H1 (cell line): Measurements from ENCODE around the gene RAP1GAP. TPM values are rescaled to one million over a fixed set of nuclear protein-coding genes. Genes with fewer than 3 reads are reported as not detected.

Source experiments
- CBX5 ChIP-seq: fragments of 300-800, 300-1000 bp; sonication (generic); IDR thresholded peaks from 2 replicates; pipeline ENCODE4 v1.7.1; 2016; ENCODE audit warnings: antibody characterized with exemption, low read length, low read depth
- JUN ChIP-seq: IDR thresholded peaks from 2 replicates; pipeline ENCODE4 v1.6.1; 2011; ENCODE audit warnings: low read depth, mild to moderate bottlenecking, improper control_type of control experiment, low read length
- NRF1 ChIP-seq: IDR thresholded peaks from 2 replicates; pipeline ENCODE4 v1.6.1; 2011; ENCODE audit warnings: mild to moderate bottlenecking, low read depth, low read length, improper control_type of control experiment
- RXRA ChIP-seq: IDR thresholded peaks from 2 replicates; pipeline ENCODE4 v1.6.1; 2011; ENCODE audit warnings: low read depth, mild to moderate bottlenecking, low read length, moderate library complexity; ENCODE audit not compliant: insufficient read depth
- SRF ChIP-seq: IDR thresholded peaks from 2 replicates; pipeline ENCODE4 v1.6.1; 2011; ENCODE audit warnings: mild to moderate bottlenecking, low read depth, low read length, moderate library complexity
- TAF1 ChIP-seq: IDR thresholded peaks from 2 replicates; pipeline ENCODE4 v1.6.1; 2011; ENCODE audit warnings: mild to moderate bottlenecking, low read depth, low read length
- TEAD4 ChIP-seq: IDR thresholded peaks from 2 replicates; pipeline ENCODE4 v1.6.1; 2012; ENCODE audit warnings: low read depth, low read length, inconsistent platforms, mixed read lengths
- polyA plus RNA-seq, 7 experiments: library from polyadenylated mRNA; depleted of rRNA in 3 of 7; stranded (reverse) in 5 of 7; unstranded in 2 of 7; fragments of >200 nt in 5 of 7; fragments of 200-250 nt in 2 of 7; gene quantifications; 1 replicate in 5 of 7; 2 replicates in 1 of 7; 4 replicates in 1 of 7; pipeline versions ENCODE4 v1.2.1 to v1.2.3, GENCODE V29; 2011 to 2013; ENCODE audit warnings: missing spikeins in 2 of 7, mixed read lengths in 2 of 7
- total RNA-seq: library from RNA; stranded (reverse); fragmentation: NEBNext Ultra II Directional; extraction: Animal tissue kit (Norgen Biotek cat#: 25700); gene quantifications from 2 replicates; pipeline ENCODE4 v1.2.1, GENCODE V29; 2021
- TF ChIP-seq, protein P1 (sequence below), 3 experiments: IDR thresholded peaks; 1 replicate in 2 of 3; 2 replicates in 1 of 3; pipeline versions ENCODE4 v1.5.1 to v1.6.1; 2011; ENCODE audit warnings: low read length in 3 of 3, mild to moderate bottlenecking in 3 of 3, inconsistent platforms in 2 of 3, low read depth in 1 of 3, moderate library complexity in 1 of 3; ENCODE audit not compliant: insufficient read depth in 1 of 3; ENCODE audit errors: control extremely low read depth in 1 of 3
- TF ChIP-seq, protein P2 (sequence below): IDR thresholded peaks from 2 replicates; pipeline ENCODE4 v1.6.1; 2011; ENCODE audit warnings: low read length, improper control_type of control experiment

The RAP1GAP gene
- total and polyA plus RNA-seq, 2 of the 8 experiments (the other 6 are each of a cell fraction or from before 2014, with no cell fraction given), result 8.4 TPM

DNA sequence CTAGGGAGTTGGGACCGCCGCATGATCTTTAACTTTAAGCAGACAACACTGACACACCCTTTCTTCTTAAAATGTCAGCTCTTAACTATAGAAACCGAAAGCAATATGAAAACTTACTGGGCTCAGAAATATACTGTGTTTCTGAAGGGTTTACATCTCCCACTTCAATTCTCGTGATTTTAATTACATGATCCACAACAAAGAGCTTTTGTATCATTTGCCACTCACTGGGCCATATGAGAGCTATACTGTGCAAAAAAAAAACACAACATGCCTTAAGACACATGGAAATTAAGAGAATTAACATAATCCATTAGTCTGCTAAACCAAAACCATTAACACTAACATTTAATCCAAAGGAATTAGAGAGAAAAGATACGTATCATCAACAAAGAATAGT, 35.0 kb upstream of the RAP1GAP start (continued):
- TF ChIP-seq SRF (no peak), NRF1 (no peak), CBX5 (no peak), TAF1 (no peak), JUN (no peak), TEAD4 (no peak), RXRA (no peak)
- TF ChIP-seq, protein P1, sequence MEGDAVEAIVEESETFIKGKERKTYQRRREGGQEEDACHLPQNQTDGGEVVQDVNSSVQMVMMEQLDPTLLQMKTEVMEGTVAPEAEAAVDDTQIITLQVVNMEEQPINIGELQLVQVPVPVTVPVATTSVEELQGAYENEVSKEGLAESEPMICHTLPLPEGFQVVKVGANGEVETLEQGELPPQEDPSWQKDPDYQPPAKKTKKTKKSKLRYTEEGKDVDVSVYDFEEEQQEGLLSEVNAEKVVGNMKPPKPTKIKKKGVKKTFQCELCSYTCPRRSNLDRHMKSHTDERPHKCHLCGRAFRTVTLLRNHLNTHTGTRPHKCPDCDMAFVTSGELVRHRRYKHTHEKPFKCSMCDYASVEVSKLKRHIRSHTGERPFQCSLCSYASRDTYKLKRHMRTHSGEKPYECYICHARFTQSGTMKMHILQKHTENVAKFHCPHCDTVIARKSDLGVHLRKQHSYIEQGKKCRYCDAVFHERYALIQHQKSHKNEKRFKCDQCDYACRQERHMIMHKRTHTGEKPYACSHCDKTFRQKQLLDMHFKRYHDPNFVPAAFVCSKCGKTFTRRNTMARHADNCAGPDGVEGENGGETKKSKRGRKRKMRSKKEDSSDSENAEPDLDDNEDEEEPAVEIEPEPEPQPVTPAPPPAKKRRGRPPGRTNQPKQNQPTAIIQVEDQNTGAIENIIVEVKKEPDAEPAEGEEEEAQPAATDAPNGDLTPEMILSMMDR (IDR thresholded peaks at IDR 0.05; ENCODE audit: control extremely low read depth in 1 of 3, insufficient read depth in 1 of 3, low read depth in 1 of 3, low read length in 3 of 3), result no peak
- TF ChIP-seq, protein P2, sequence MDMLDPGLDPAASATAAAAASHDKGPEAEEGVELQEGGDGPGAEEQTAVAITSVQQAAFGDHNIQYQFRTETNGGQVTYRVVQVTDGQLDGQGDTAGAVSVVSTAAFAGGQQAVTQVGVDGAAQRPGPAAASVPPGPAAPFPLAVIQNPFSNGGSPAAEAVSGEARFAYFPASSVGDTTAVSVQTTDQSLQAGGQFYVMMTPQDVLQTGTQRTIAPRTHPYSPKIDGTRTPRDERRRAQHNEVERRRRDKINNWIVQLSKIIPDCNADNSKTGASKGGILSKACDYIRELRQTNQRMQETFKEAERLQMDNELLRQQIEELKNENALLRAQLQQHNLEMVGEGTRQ, result no peak
